GM21529 (cell line): ENCODE results near the gene MTUS2.

Source experiments
- ATAC-seq: cut with Tn5 transposase; IDR thresholded peaks from one replicate; pipeline ENCODE4 v1.9.1; 2021; ENCODE audit not compliant: unreplicated experiment

Gene MTUS2

DNA sequence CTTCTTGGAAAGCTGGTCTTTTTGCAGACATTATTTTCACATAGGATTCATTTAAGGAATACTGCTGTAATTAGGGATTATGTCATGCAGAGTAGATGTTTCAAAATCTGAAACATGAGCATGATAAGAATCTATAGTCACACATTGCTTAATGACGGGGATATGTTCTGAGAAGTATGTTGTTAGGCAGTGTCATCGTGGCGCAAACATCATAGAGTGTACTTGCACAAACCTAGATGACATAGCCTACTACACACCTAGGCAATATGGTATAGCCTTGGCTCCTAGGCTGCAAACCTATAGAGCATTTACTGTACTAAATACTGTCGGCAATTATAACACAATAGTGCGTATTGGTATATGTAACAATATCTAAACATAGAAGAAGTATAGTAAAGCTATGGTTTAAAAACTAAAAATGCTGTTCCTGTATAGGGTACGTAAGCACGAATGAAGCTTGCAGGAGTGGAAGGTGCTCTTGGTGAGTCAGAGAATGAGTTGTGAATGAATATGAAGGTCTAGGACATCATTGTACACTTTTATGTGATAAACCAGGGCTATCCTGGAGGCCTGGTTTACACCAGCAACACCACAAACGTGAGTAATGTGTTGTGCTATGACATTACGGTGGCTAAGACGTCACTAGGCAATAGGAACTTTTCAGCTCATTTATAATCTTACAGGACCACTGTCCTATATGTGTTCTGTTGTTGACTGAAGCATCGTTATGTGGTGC is 283.1 kb downstream of the MTUS2 start:
- no peak for ATAC-seq

DNA sequence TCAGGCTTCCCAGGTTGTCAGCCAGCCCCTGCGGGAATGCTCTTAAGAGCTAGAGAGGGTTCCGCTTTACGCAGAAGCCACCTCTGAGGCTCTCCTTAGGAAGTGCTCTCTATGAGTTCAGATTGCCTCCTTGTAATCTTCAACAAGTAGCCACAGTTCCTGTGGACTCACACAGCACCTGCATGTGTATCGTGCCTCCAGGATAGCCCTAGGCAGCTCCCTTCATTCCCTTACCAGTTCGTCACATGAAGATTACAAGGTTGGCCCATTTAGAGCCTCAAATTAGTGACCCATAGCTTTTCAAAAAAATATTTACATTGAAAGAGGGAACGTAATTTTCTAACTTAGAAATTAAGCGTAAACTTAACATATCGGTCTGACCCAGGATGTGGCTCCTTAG is 284.3 kb downstream of the MTUS2 start:
- ATAC-seq: no peak

DNA sequence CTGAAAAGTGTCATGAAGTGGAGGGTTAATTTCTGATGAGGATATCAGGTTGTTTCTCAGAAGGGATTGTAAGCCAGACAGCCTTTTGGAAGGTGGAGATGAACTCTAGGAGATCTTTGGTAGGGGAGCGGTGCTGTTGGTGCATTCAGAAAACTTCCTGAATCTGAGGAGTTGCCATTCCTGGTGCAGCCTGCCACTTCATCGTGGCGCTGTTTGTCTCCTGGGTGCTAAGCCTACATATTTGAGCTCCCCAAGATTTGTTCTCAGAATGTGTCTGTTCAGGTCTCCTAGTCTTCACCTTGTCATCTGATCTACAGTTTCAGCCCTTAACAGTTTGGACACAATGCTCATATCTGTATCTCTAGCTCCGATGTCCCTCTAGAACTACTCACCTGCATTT is 285.6 kb downstream of the MTUS2 start:
- no peak for ATAC-seq

DNA sequence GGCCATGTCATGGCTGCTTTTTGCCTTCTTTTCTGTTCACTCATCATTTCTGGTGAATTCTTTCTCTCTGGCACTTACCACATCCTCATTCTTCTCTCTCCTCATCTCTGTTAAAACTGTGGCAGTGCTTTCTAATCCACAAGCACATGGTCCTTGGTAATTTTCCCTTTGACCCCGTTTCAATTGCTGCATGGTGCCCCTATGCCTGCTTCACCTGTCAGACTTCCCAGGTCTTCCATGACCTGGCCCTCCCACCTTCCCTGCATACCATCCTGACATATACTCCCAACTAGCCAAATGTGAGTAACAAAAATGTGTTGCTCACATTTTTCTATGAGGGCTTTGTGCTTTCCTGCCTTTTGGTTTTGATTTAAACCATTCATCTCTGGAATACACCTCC is 286.5 kb downstream of the MTUS2 start:
- ATAC-seq: no peak

DNA sequence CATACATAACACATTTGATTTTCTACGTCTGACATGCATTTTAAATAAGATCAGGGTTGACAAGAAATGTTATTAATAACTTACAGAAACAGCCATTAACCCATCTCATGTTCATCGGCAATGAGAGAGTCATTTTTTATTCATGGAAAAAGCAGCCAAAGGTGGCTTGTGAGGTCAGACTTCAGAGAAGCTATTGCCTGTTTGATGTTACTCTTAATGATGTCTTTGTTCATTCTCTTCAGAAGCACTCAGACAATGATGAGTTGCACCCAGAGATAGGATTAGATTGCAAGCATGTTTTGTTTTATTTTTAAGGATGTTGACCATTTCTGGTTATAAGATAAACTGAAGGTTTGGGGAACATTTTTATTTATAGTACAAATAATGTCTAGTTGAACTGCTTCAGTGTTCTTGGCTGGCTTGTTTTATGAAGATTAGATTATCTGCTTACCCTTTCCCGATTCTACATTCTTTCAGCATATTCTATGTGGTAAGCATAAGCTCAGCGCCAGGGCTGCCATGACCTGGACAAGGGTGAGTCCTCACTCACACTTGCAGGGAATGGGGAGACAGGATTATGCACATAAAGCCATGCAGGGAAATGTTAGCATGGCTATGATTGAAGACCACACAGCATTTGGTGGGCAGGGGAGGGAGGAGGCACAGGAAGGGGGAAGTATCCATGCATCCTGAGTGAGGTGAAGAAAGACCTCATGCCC is 288.1 kb downstream of the MTUS2 start:
- no peak for ATAC-seq

DNA sequence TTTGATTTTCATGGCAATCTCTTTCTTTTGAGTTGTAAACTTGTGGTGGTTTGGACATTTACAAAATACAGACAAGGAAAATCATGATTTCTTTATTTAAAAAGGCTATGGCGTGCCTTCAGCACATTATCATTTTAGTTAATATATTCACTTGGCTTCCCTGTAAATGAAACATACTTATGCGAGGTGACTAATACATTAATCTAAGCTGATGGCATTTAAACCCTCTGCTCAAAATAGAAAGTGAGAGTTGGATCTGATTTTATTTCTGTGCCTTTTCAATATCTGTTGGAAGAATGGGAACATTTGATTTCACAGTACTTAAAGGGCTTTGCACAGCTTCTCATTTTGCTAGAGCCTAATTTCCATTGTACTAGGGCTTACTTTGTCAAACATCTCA is 289.8 kb downstream of the MTUS2 start:
- no peak for ATAC-seq

DNA sequence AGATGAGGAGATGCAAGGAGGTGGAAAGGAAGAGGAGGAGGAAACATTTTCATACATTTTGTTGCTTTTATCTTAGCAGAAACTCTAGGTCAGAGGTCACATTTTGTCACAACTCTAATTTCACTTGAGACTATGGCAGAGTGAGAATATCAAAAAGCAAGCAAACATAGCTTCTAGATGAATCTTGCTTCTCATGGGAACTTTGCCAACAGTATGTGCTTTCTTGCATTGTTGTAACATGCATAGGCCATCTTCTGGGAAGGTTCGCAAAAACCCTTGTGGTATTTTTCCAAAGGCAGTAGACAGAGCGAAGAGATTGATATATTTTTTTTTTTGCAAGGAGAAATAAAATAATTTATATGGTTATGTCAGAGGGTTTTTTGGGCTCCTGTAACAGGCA is 291.3 kb downstream of the MTUS2 start:
- no peak for ATAC-seq

DNA sequence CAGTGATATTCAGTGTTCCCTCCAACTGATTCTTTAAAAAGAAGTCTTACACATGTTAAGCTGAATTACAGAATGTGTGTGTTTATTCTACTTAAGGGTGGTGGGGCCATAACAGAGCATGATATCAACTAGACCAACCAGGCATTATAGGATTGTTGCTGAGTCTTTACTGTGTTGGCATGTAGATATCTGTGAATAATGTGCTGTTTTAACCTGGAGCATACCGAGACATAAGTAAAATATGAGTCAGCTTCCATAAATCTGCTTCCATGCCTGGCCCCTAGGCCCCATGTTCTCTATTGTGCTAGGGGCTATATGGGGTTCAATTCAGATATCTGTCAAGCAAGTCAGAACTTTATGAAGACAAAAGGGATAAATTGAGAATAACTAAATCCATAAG is 295.7 kb downstream of the MTUS2 start:
- ATAC-seq: no peak

DNA sequence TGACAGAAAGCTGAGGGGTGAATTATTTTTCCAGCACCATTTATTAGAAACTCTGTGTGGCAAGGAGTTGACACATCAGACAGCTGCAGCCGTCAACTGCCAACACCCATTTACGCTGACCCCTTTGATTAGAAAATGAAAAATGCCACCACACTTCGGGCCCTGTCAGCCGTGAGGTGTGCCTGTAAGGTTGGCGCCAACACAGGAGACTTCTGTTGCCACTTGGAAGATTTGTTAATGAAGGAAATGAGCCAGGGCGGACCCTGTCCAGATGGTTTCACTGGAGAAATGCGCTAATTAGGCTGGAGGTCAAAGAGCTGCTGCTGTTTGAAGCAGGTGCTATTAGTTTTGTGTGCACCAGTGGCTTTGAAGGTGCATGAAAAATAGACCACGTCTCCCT is 297.5 kb downstream of the MTUS2 start:
- ATAC-seq: no peak

DNA sequence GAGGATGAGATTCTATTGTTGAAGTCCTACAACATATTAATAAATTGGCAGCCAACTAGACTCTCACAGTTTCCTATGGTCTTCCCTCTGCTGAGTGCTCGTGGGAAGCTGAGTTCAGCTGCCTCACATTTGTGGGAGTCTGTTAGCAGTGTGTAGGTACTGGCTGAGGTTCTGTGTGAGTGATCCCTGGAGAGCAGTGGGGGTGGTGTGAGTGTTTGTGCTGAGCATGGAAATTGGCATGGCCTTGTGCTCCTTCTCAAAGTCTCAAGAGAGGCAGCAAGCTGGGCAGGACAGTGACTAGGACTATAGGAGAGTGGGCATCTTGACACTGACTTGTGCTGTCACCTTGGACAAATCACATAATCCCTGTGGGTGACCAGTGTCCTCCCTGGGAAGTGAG is 298.3 kb downstream of the MTUS2 start:
- no peak for ATAC-seq

DNA sequence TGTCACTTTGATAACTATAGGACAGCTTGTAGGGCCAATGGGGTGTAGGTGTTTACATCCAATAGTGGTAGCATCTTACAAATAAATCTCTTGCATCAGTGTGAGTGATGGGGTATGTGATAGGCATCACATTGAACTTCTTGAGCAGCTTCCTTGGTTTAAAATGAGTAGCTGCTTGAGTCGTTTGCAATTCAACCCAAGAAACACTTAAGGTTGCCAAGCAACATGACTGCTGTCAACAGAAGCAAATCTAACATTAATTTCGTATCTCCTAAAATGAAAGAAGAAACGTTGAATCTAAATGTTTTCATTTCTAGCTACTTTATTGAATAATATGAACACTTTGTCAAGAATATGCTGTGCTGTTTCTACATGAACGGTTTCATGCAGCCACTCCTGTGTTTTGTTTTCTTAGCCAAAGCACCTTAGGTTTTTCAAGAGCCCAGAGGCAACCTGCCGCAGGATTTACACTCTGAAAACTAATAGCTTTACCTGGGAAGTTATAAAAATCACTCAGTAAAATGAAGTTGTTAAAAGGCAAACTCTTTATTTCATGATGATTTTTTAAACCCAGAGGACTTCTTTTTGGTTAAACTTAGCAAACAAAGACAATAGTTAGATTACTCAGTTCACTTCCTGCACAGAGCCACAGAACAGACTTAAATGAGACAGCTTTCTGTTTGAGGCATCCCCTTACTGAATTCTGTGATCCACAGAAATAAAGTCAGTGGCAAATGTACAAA is 305.2 kb downstream of the MTUS2 start:
- peak; percentile 72 for ATAC-seq

DNA sequence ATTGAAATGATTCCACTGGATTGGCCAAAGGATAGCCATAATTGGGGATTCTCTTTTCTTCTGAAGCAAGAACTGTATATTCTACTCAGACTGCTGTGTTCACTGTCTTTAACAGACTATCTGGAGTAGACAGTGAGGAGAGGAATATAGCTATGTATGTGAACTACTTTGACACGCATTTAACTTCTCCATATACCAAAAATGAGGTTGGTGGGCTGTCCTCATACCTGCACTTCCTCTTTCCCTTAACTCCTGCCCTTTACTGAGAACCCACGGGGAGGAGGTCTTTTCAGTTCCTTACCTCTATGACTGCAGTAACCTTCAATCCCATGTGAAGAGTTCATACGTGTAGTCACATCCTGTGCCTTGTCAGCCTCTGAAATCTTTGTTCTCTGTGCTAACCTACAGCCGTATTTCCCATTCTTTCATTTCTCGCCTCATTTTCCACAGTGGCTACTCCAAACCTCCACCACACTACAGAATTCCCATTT is 305.8 kb downstream of the MTUS2 start:
- ATAC-seq: peak; percentile 68

DNA sequence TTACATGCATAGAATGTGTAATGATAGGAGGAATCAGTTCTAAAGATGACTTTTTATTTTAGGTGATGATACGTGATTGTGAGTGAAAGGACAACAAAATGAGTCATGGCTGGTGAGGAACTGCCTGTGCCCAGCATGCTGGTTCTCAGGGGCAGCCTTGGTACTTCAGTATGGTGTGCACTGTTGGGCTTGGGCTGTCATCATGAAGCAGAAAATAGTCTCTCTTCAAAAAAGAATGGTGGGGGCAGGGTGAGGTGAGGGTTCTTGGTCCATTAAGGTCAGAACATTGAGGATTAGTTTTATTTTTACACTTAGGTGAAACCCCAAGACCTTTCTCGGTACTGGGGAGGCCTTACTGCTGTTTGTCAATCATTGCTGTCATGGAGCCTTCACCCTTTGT is 309.5 kb downstream of the MTUS2 start:
- ATAC-seq: no peak

DNA sequence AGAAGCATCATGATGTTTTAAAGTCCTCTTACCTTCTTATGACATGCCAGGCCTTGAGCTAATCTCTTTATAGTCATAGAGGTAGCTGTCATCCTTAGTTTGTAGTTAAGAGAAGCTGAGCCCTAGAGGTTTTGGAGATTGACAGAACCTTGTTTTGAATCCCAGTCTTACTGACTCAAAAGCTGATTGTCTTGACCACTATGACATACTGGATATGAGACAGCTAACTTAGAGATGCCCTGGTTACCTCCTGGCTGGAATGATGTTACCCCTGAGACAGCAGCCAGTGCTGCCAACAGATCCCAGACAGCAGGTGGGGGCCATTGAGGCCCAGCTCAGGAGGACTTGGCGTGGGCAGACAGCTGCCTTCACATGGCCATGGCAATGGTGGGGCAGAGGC is 311.0 kb downstream of the MTUS2 start:
- no peak for ATAC-seq

DNA sequence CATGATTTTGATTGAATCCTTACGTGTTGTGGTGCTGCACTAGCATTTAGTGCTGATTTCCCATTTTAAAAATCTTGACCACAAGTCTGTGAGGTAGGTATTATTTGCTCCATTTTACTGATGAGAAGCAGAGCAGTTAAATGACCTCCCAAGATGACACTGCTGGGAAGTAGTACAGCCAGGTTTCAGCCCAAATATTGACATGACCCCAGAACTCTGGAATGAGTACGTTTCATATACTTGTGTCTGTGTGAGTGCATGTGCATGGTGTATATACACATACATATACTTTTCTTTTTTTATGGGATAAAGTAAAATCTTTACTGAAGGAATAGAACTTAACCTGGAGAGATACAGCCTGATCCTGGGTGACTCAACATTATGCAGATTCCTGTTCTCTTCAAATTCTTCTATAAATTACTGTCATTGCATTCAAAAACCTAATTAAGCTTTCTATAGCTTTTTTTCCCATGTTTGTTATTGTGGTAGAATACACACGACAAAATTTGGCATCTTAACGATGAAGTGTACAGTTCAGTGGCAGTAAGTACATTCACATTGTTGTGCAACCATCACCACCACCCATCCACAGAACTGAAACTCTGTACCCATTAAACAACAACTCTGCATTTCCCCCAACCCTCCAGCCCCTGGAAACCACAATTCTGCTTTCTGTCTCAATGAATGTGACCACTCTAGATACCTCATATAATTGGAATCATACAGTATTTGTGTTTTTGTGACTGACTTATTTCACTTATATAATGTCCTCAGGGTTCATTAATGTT is 311.9 kb downstream of the MTUS2 start:
- ATAC-seq: no peak

DNA sequence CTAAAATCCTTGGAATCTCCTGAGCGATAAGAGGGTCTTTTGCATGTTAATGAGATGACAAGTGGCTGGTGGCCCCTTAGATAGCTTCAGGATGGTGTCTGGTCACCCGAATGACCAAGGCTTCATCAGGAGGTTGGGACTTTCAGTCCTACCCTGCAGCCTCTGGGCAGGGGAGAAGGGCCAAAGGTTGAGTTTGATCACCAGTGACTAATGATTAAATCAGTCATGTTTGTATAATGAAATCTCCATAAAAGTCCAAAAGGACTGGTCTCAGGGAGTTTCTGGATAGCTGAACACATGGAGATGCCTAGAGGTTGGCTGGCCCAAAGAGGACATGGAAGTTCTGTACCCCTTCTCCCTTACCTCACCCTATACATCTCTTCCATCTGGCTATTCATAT is 316.2 kb downstream of the MTUS2 start:
- ATAC-seq: no peak

DNA sequence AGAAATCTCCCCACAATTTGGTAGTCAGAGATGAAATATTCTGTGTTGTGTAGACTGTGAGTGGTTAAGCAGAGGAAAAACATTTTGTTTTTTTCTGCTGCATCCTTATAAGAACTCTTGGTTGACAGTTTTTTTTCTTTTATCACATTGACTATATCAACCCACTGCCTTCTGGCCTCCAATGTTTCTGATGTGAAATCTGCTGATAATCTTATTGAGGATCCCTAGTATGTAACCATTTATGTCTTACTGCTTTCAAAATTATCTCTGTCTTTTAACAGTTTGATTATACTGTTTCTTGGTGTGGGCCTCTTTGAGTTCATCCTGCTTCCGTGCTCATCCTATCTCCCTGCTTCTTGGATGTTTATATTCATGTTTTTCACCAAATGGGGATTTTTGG is 316.9 kb downstream of the MTUS2 start:
- no peak for ATAC-seq

DNA sequence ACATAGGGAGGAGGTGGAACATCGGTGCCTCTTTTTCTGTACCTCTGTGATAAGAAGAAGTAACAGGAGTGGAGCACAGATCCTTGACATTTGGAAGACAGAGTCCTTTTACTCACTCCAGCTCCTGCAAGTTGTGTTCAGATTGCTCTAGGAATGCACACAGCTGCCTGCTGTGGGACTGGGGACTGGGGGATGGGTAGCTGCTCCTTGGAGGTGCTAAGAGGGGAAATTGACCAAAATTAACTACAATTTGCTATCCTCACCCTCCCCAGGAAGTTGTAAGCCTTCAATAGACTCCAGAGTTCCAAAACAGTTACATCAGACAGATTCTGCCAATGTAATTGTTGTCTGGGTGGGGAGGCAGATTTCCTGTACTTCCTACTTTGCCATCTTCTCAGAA is 317.9 kb downstream of the MTUS2 start:
- ATAC-seq: no peak

DNA sequence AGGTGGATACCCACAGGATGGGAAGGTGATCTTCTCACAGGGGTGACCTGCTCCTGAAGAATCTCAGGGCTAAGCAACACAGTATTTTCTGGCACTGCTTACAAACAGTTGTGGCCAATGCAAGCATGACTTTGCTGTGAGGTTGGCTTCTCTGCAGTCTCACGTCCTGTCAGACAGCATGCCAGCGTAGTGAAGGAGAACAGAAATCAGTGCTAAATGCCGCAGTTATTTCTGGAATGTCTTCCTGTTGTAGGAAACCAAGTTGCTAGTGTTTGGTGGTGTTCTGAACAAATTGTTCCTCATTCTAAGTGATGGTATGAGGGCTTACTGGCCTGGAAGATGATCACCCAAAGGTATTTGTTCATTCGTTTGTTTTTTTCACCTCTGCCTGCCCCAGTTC is 320.1 kb downstream of the MTUS2 start:
- ATAC-seq: no peak

DNA sequence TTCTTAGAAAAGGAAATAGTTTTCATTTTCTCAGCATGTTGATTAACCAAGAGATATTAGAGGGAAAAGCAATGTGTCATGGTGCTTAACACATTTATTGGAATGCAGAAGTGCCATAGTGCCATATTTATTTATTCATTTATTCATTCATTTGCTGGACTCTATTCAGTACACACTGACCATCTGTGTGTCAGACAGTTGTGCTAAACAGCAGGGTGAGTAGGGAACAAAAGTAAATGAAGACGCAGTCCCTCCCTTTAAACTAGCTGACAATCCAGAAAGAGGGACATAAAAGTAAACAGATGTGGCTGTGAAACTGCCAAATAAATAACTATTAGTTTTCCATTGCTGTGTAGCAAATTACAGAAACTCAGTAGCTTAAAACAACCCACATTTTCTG is 323.7 kb downstream of the MTUS2 start:
- ATAC-seq: no peak

DNA sequence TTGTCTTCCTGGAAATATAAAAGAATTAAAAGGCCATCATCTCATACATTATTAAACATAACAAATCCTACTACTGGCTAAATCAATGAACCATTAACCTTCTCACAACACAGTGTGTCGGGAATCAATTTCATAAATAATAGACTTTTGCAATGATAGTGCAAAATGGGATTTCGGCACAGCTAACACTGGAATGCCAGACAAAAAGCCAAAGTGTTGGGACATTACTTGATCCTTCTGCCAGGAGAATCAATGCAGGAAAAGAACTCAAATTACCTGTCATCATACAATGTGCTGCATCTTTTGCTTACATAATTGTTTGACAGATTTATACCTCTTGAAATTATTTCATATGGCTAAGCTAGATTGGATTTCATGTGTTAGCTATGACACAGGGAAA is 334.3 kb downstream of the MTUS2 start:
- ATAC-seq: no peak
